Trophoblast cell (in vitro differentiated cells and primary cell): ENCODE results near the gene C3orf85.

ENCODE experiments used
- DNase-seq, 2 donors: peaks; one replicate each; pipeline ENCODE4 v3.0.0-alpha.2; 2016
- H2AFZ ChIP-seq: 2 replicates; pipeline ENCODE4 v1.6.1; 2013; ENCODE audit warnings: low read length, moderate library complexity, mild to moderate bottlenecking; ENCODE audit not compliant: insufficient read depth, poor library complexity
- H2AK5ac ChIP-seq: 2 replicates; pipeline ENCODE4 v1.6.1; 2013; ENCODE audit warnings: mild to moderate bottlenecking, low read length
- H2BK120ac ChIP-seq: 2 replicates; pipeline ENCODE4 v1.6.1; 2013; ENCODE audit warnings: low read length, mild to moderate bottlenecking, moderate library complexity; ENCODE audit not compliant: insufficient read depth, poor library complexity
- H2BK12ac ChIP-seq: 2 replicates; pipeline ENCODE4 v1.6.1; 2013; ENCODE audit warnings: mild to moderate bottlenecking, low read length, moderate library complexity
- H2BK5ac ChIP-seq: 2 replicates; pipeline ENCODE4 v1.6.1; 2013; ENCODE audit warnings: low read length, low read depth, moderate library complexity, mild to moderate bottlenecking; ENCODE audit not compliant: poor library complexity
- H3K14ac ChIP-seq: 2 replicates; pipeline ENCODE4 v1.6.1; 2013; ENCODE audit warnings: mild to moderate bottlenecking, low read length
- H3K18ac ChIP-seq: 2 replicates; pipeline ENCODE4 v1.6.1; 2013; ENCODE audit warnings: mild to moderate bottlenecking, low read length
- H3K23ac ChIP-seq: 2 replicates; pipeline ENCODE4 v1.6.1; 2013; ENCODE audit warnings: low read length
- H3K27ac ChIP-seq: 2 replicates; pipeline ENCODE4 v1.5.1; 2013; ENCODE audit warnings: low read depth, mild to moderate bottlenecking, inconsistent platforms, low read length, moderate library complexity
- H3K27me3 ChIP-seq: 2 replicates; pipeline ENCODE4 v1.6.1; 2013; ENCODE audit warnings: inconsistent platforms, mild to moderate bottlenecking, low read length, moderate library complexity; ENCODE audit not compliant: insufficient read depth
- H3K36me3 ChIP-seq, 2 experiments: 1 replicate in 1 of 2; 2 replicates in 1 of 2; pipeline ENCODE4 v1.6.1; 2013; ENCODE audit warnings: low read length in 2 of 2, mild to moderate bottlenecking in 2 of 2, moderate library complexity in 1 of 2; ENCODE audit not compliant: insufficient read depth in 2 of 2, control insufficient read depth in 1 of 2
- H3K4ac ChIP-seq: 2 replicates; pipeline ENCODE4 v1.6.1; 2013; ENCODE audit warnings: low read depth, mild to moderate bottlenecking, low read length, moderate library complexity
- H3K4me1 ChIP-seq, 2 experiments: 1 replicate in 1 of 2; 2 replicates in 1 of 2; pipeline ENCODE4 v1.6.1; 2013; ENCODE audit warnings: low read length in 2 of 2, mild to moderate bottlenecking in 2 of 2, moderate library complexity in 1 of 2; ENCODE audit not compliant: insufficient read depth in 2 of 2, control insufficient read depth in 1 of 2
- H3K4me2 ChIP-seq: 2 replicates; pipeline ENCODE4 v1.6.1; 2013; ENCODE audit warnings: inconsistent platforms, mild to moderate bottlenecking, low read length, moderate library complexity
- H3K4me3 ChIP-seq: 2 replicates; pipeline ENCODE4 v1.5.1; 2013; ENCODE audit warnings: mild to moderate bottlenecking, low read depth, low read length, inconsistent platforms
- H3K79me1 ChIP-seq: one replicate; pipeline ENCODE4 v1.6.1; 2013; ENCODE audit warnings: low read length
- H3K79me2 ChIP-seq: 2 replicates; pipeline ENCODE4 v1.6.1; 2013; ENCODE audit warnings: low read length, mild to moderate bottlenecking; ENCODE audit not compliant: control insufficient read depth, insufficient read depth, poor library complexity
- H3K9ac ChIP-seq: 2 replicates; pipeline ENCODE4 v1.6.1; 2013; ENCODE audit warnings: mild to moderate bottlenecking, low read length
- H3K9me3 ChIP-seq: 2 replicates; pipeline ENCODE4 v1.6.1; 2013; ENCODE audit warnings: low read depth, mild to moderate bottlenecking, control low read depth, inconsistent platforms, low read length; ENCODE audit not compliant: insufficient read depth
- H4K12ac ChIP-seq: 2 replicates; pipeline ENCODE4 v1.6.1; 2013; ENCODE audit warnings: low read depth, mild to moderate bottlenecking, low read length, moderate library complexity
- H4K8ac ChIP-seq: 2 replicates; pipeline ENCODE4 v1.6.1; 2013; ENCODE audit warnings: low read depth, mild to moderate bottlenecking, low read length, moderate library complexity
- H4K91ac ChIP-seq: one replicate; pipeline ENCODE4 v1.6.1; 2013; ENCODE audit warnings: low read depth, mild to moderate bottlenecking, low read length, moderate library complexity
- WGBS: extraction: QIAGEN DNeasy Blood & Tissue Kit; methylation state at CpG from one replicate; pipeline ENCODE4 v1.1.7; 2013; ENCODE audit warnings: missing lambda C conversion rate; ENCODE audit not compliant: insufficient read length, insufficient coverage; ENCODE audit errors: extremely low coverage; 5-methylcytosine and 5-hydroxymethylcytosine counted together

C3orf85 gene

DNA sequence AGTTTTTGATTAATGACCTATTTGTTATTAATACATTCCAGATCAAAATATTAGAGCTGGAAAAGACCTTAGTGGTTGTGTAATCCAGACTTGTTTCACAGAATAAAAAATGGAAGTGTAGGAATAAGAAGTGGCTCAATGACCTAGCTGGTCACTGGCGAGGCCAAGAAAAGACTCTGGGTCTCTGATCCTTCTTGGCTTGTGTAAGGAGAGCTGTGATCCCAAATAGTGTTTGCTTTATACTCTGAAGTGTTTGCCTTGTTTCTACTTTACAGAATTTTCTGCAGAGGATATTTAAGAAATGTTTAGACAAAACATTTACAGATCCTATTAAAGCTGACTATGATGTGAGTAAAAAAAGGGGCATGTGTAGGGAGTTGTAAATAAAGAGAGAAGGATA lies 7.1 kb downstream of the C3orf85 start:
- H3K23ac ChIP-seq, result no peak overlapping the region
- no CpG with 5 or more reads among the region's 1 CpG for WGBS

DNA sequence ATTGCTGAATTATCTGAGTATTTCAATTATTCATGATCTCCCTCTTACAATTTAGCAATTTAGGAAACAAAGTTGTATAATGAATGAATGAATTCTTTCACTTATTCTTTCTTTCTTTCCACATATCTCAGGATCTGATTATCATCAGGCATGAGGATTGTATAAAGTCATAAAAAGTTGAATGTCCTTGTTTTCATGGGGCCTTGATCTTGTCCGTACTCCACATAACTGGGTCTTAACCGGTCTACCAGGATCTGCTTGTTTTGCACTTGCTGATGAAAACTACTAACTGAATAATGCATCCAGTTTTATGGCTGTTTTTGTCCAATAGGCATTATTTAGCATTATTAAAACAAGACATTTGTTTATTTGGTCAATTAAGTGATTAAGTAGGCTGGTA lies 12.6 kb downstream of the C3orf85 start:
- DNase-seq, result no peak
- no CpG with 5 or more reads among the region's 2 CpGs for WGBS
- no peak overlapping the region for H3K27ac ChIP-seq
- no peaks in the 10 kb centered on the region for H3K79me2 ChIP-seq
- H3K79me1 ChIP-seq, result no peaks in the 10 kb centered on the region
- H4K12ac ChIP-seq, result no peak overlapping the region
- no peak overlapping the region for H2BK120ac ChIP-seq
- no peak overlapping the region for H2BK12ac ChIP-seq
- H3K14ac ChIP-seq, result no peak overlapping the region
- H3K18ac ChIP-seq, result no peak overlapping the region
- H2AFZ ChIP-seq, result no peak overlapping the region
- H3K4me3 ChIP-seq, result no peak overlapping the region
- no peak overlapping the region for H3K23ac ChIP-seq
- no peak overlapping the region for H4K8ac ChIP-seq
- no peak overlapping the region for H3K4ac ChIP-seq
- peaks cover 1% of the 10 kb centered on the region for H3K9me3 ChIP-seq
- H3K4me2 ChIP-seq, result no peak overlapping the region
- H2BK5ac ChIP-seq, result no peak overlapping the region
- no peaks in the 10 kb centered on the region for H3K4me1 ChIP-seq
- no peak overlapping the region for H2AK5ac ChIP-seq
- no peak overlapping the region for H3K9ac ChIP-seq
- H3K27me3 ChIP-seq, result no peaks in the 10 kb centered on the region
- H3K36me3 ChIP-seq, result no peaks in the 10 kb centered on the region
- no peak overlapping the region for H4K91ac ChIP-seq

More for the DNA sequence above, 7.1 kb downstream of the C3orf85 start:
- no peak overlapping the region for H2BK12ac ChIP-seq
- no peak overlapping the region for H3K27ac ChIP-seq
- no peak overlapping the region for H4K12ac ChIP-seq
- no peaks in the 10 kb centered on the region for H3K79me1 ChIP-seq
- H4K8ac ChIP-seq, result no peak overlapping the region
- H2BK120ac ChIP-seq, result no peak overlapping the region
- H3K27me3 ChIP-seq, result no peaks in the 10 kb centered on the region
- H3K79me2 ChIP-seq, result no peaks in the 10 kb centered on the region
- no peak overlapping the region for H3K9ac ChIP-seq
- no peak overlapping the region for H3K4ac ChIP-seq
- H2AFZ ChIP-seq, result no peak overlapping the region
- H3K9me3 ChIP-seq, result no peaks in the 10 kb centered on the region
- no peaks in the 10 kb centered on the region for H3K4me1 ChIP-seq
- H3K36me3 ChIP-seq, result no peaks in the 10 kb centered on the region
- no peak overlapping the region for H3K4me2 ChIP-seq
- no peak overlapping the region for H2AK5ac ChIP-seq
- no peak overlapping the region for H2BK5ac ChIP-seq
- H3K4me3 ChIP-seq, result no peak overlapping the region
- no peak overlapping the region for H3K18ac ChIP-seq
- DNase-seq, result no peak
- H3K14ac ChIP-seq, result no peak overlapping the region
- no peak overlapping the region for H4K91ac ChIP-seq

DNA sequence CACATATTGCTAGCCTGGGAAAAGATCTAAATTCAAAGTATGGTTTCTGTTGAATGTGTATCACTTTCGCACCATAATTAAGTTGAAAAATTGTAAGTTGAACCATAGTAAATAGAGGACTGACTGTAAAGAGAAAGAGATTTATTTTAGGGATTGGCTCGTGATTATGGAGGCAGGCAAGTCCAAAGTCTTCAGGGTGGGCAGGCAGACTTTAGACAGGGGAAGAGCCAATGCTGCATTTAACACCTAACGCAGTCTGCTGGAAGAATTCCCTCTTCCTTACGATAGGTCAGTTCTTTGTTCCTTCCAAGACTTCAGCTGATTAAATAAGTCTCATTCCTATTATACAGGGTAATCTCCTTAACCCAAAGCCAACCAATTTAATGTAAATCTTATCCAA lies 15.8 kb downstream of the C3orf85 start:
- Histone ChIP-seq H2BK120ac (no peak overlapping the region), H4K8ac (no peak overlapping the region), H3K4me2 (no peak overlapping the region), H3K9me3 (peaks cover 1% of the 10 kb centered on the region), H2BK12ac (no peak overlapping the region), H2AK5ac (no peak overlapping the region), H4K12ac (no peak overlapping the region), H3K14ac (no peak overlapping the region), H3K79me2 (no peaks in the 10 kb centered on the region), H3K4ac (no peak overlapping the region), H2AFZ (no peak overlapping the region), H3K4me1 (no peaks in the 10 kb centered on the region), H3K23ac (no peak overlapping the region), H3K18ac (no peak overlapping the region), H3K79me1 (no peaks in the 10 kb centered on the region), H3K36me3 (no peaks in the 10 kb centered on the region), H4K91ac (no peak overlapping the region), H2BK5ac (no peak overlapping the region), H3K27me3 (no peaks in the 10 kb centered on the region), H3K4me3 (no peak overlapping the region), H3K9ac (no peak overlapping the region), H3K27ac (no peak overlapping the region)
- DNase-seq, result no peak
- WGBS, result no CpG with 5 or more reads among the region's 4 CpGs

DNA sequence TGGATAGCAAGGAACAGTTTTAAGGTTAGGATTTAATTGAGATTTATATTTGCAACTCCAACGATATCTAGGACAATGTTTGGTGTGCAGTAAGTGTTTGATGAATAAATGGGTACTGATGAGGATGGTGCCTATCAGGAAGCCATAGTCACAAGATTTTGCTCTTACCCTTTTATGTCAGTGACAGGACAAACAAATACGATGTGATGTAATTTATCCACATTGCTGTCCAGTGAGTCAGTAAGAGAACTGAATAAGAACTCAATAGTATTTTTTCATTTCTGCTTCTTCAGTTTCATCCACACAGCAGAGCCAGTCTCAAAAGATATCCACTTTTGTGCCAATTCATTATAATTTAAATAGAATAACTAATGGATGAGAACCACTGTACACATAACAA lies 18.5 kb downstream of the C3orf85 start:
- no peak overlapping the region for H3K27ac ChIP-seq
- H4K91ac ChIP-seq, result no peak overlapping the region
- H3K14ac ChIP-seq, result no peak overlapping the region
- no peaks in the 10 kb centered on the region for H3K27me3 ChIP-seq
- H3K79me2 ChIP-seq, result no peaks in the 10 kb centered on the region
- H3K18ac ChIP-seq, result no peak overlapping the region
- no peaks in the 10 kb centered on the region for H3K36me3 ChIP-seq
- H4K8ac ChIP-seq, result no peak overlapping the region
- WGBS, result no CpG with 5 or more reads among the region's 2 CpGs
- H3K4ac ChIP-seq, result no peak overlapping the region
- DNase-seq, result no peak
- H2AFZ ChIP-seq, result no peak overlapping the region
- H2BK5ac ChIP-seq, result no peak overlapping the region
- H3K9ac ChIP-seq, result no peak overlapping the region
- H3K4me1 ChIP-seq, result no peaks in the 10 kb centered on the region
- peaks cover 1% of the 10 kb centered on the region for H3K9me3 ChIP-seq
- H3K4me3 ChIP-seq, result no peak overlapping the region
- H2BK120ac ChIP-seq, result no peak overlapping the region
- H4K12ac ChIP-seq, result no peak overlapping the region
- H2BK12ac ChIP-seq, result no peak overlapping the region
- no peak overlapping the region for H2AK5ac ChIP-seq
- no peaks in the 10 kb centered on the region for H3K79me1 ChIP-seq
- H3K4me2 ChIP-seq, result no peak overlapping the region
- H3K23ac ChIP-seq, result no peak overlapping the region
